Neural cell (in vitro differentiated cells): ENCODE results near the gene C11orf65. TPM values are rescaled to one million over a fixed set of nuclear protein-coding genes. Genes with fewer than 3 reads are reported as not detected.

ENCODE experiments used
- H2AFZ ChIP-seq: fragments of 200-600, 300-800 bp; sonication (generic), shearing (Covaris generic); 2 replicates; pipeline ENCODE4 v1.6.0; 2014; ENCODE audit warnings: low read depth, mild to moderate bottlenecking, antibody characterized with exemption, low read length, moderate library complexity
- H3F3A ChIP-seq: fragments of 200-600 bp; shearing (Covaris generic); 2 replicates; pipeline ENCODE4 v1.6.1; 2016; ENCODE audit warnings: mild to moderate bottlenecking, moderate library complexity, mixed read lengths, antibody characterized with exemption, low read length; ENCODE audit not compliant: insufficient read depth, poor library complexity, severe bottlenecking
- H3K27ac ChIP-seq: fragments of 200-600, 300-800 bp; sonication (generic), shearing (Covaris generic); 2 replicates; pipeline ENCODE4 v1.5.1; 2014; ENCODE audit warnings: mild to moderate bottlenecking, low read length, moderate library complexity
- H3K27me3 ChIP-seq: fragments of 300-800, 200-600 bp; sonication (generic), shearing (Covaris generic); 2 replicates; pipeline ENCODE4 v1.6.0; 2014; ENCODE audit warnings: mild to moderate bottlenecking, low read depth, low read length, moderate library complexity; ENCODE audit not compliant: insufficient read depth
- H3K36me3 ChIP-seq: fragments of 300-800, 200-600 bp; sonication (generic), shearing (Covaris generic); 2 replicates; pipeline ENCODE4 v1.5.1; 2014; ENCODE audit warnings: mild to moderate bottlenecking, antibody characterized with exemption, low read length, moderate library complexity; ENCODE audit not compliant: insufficient read depth
- H3K4me2 ChIP-seq: fragments of 300-800, 200-600 bp; sonication (generic), shearing (Covaris generic); 2 replicates; pipeline ENCODE4 v1.6.0; 2014; ENCODE audit warnings: mild to moderate bottlenecking, low read length
- H3K4me3 ChIP-seq: fragments of 300-800, 200-600 bp; sonication (generic), shearing (Covaris generic); 2 replicates; pipeline ENCODE4 v1.5.1; 2014; ENCODE audit warnings: mild to moderate bottlenecking, low read length, moderate library complexity
- H3K79me2 ChIP-seq: fragments of 200-600 bp; shearing (Covaris generic); replicated peaks from 2 replicates; pipeline ENCODE4 v1.6.0; 2014; ENCODE audit warnings: mild to moderate bottlenecking, low read length, moderate library complexity; ENCODE audit not compliant: insufficient read depth
- H3K9ac ChIP-seq: fragments of 300-800, 200-600 bp; sonication (generic), shearing (Covaris generic); 2 replicates; pipeline ENCODE4 v1.6.1; 2016; ENCODE audit warnings: mild to moderate bottlenecking, low read length, mixed read lengths
- H3K9me2 ChIP-seq: fragments of 200-600 bp; shearing (Covaris generic); 2 replicates; pipeline ENCODE4 v1.6.1; 2016; ENCODE audit warnings: mild to moderate bottlenecking, low read length, mixed read lengths; ENCODE audit not compliant: insufficient read depth
- H3K9me3 ChIP-seq: fragments of 200-600, 300-800 bp; sonication (generic), shearing (Covaris generic); 2 replicates; pipeline ENCODE4 v1.6.1; 2016; ENCODE audit warnings: mild to moderate bottlenecking, mixed run types, low read length, moderate library complexity, mixed read lengths
- H4K20me1 ChIP-seq: fragments of 200-600 bp; shearing (Covaris generic); 2 replicates; pipeline ENCODE4 v1.6.1; 2016; ENCODE audit warnings: mild to moderate bottlenecking, mixed run types; ENCODE audit not compliant: insufficient read depth
- CTCF ChIP-seq: fragments of 450-650 bp; IDR thresholded peaks from 2 replicates; pipeline ENCODE4 v1.5.1; 2014; ENCODE audit warnings: antibody characterized with exemption, mild to moderate bottlenecking, moderate library complexity; ENCODE audit not compliant: poor library complexity, severe bottlenecking
- EP300 ChIP-seq: fragments of 450-650 bp; conservative IDR thresholded peaks from 2 replicates; pipeline ENCODE4 v1.6.1; 2014; ENCODE audit warnings: antibody characterized with exemption, mild to moderate bottlenecking, moderate library complexity; ENCODE audit not compliant: poor library complexity, severe bottlenecking
- EZH2 ChIP-seq: fragments of 200-600, 300-800 bp; shearing (Covaris generic), sonication (generic); IDR thresholded peaks from 2 replicates; pipeline ENCODE4 v1.6.1; 2014; ENCODE audit warnings: antibody characterized with exemption, low read length, borderline replicate concordance, mild to moderate bottlenecking; ENCODE audit not compliant: insufficient read depth, poor library complexity, severe bottlenecking
- MXI1 ChIP-seq: fragments of 450-650 bp; conservative IDR thresholded peaks from 2 replicates; pipeline ENCODE4 v1.6.1; 2014; ENCODE audit warnings: antibody characterized with exemption, mild to moderate bottlenecking; ENCODE audit not compliant: poor library complexity, severe bottlenecking
- POLR2AphosphoS5 ChIP-seq: IDR thresholded peaks from 2 replicates; pipeline ENCODE4 v1.6.1; 2012
- RAD21 ChIP-seq: fragments of 450-650 bp; conservative IDR thresholded peaks from 2 replicates; pipeline ENCODE4 v1.6.1; 2014; ENCODE audit warnings: antibody characterized with exemption, mild to moderate bottlenecking, moderate library complexity
- REST ChIP-seq: IDR thresholded peaks from 2 replicates; pipeline ENCODE4 v1.6.1; 2012; ENCODE audit warnings: borderline replicate concordance
- SMC3 ChIP-seq: fragments of 450-650 bp; conservative IDR thresholded peaks from 2 replicates; pipeline ENCODE4 v1.6.1; 2014; ENCODE audit warnings: antibody characterized with exemption, mild to moderate bottlenecking, moderate library complexity; ENCODE audit not compliant: poor library complexity
- TAF1 ChIP-seq: IDR thresholded peaks from 2 replicates; pipeline ENCODE4 v1.6.1; 2012; ENCODE audit warnings: low read depth
- polyA plus RNA-seq: library from polyadenylated mRNA; depleted of rRNA; stranded (reverse); fragments of >200 nt; gene quantifications from 2 replicates; pipeline ENCODE4 v1.2.3, GENCODE V29; 2014

Gene C11orf65
- polyA plus RNA-seq, 1 donor from 2014 or later, result 1.1 TPM

GRCh38 chr11:108474664-108475463 lies 7.5 kb upstream of the C11orf65 start:
- H3K79me2 ChIP-seq, result no peaks in the 10 kb centered on the region
- no peak overlapping the region for H3K9ac ChIP-seq
- H4K20me1 ChIP-seq, result no peaks in the 10 kb centered on the region
- no peak overlapping the region for H3K4me3 ChIP-seq
- H3K27ac ChIP-seq, result no peak overlapping the region
- no peaks in the 10 kb centered on the region for H3F3A ChIP-seq
- H3K9me3 ChIP-seq, result no peaks in the 10 kb centered on the region
- TF ChIP-seq POLR2AphosphoS5 (no peak), RAD21 (no peak), SMC3 (no peak), EZH2 (no peak), MXI1 (no peak), CTCF (no peak), EP300 (no peak), TAF1 (no peak), REST (no peak)
- no peaks in the 10 kb centered on the region for H3K36me3 ChIP-seq
- H3K4me2 ChIP-seq, result no peak overlapping the region
- H2AFZ ChIP-seq, result no peak overlapping the region
- no peaks in the 10 kb centered on the region for H3K9me2 ChIP-seq
- no peaks in the 10 kb centered on the region for H3K27me3 ChIP-seq

GRCh38 chr11:108472681-108473080 lies 5.4 kb upstream of the C11orf65 start:
- no peaks in the 10 kb centered on the region for H3F3A ChIP-seq

More at GRCh38 chr11:108472681-108473080, 5.4 kb upstream of the C11orf65 start:
- H2AFZ ChIP-seq, result no peak overlapping the region
- no peak overlapping the region for H3K9ac ChIP-seq
- H4K20me1 ChIP-seq, result no peaks in the 10 kb centered on the region
- H3K9me3 ChIP-seq, result no peaks in the 10 kb centered on the region
- no peaks in the 10 kb centered on the region for H3K9me2 ChIP-seq
- no peaks in the 10 kb centered on the region for H3K79me2 ChIP-seq
- no peak overlapping the region for H3K4me2 ChIP-seq
- H3K27ac ChIP-seq, result no peak overlapping the region
- H3K4me3 ChIP-seq, result no peak overlapping the region
- H3K27me3 ChIP-seq, result no peaks in the 10 kb centered on the region
- TF ChIP-seq EZH2 (no peak), REST (no peak), EP300 (no peak), POLR2AphosphoS5 (no peak), CTCF (no peak), RAD21 (no peak), SMC3 (no peak), MXI1 (no peak), TAF1 (no peak)
- H3K36me3 ChIP-seq, result no peaks in the 10 kb centered on the region
